ENCODE measurements around the gene PUS3. TPM values are rescaled to one million over a fixed set of nuclear protein-coding genes. Genes with fewer than 3 reads are reported as not detected.
"Not testable (repeated sequence)": the region's sequence is repeated elsewhere in the genome, so short reads cannot be mapped to it uniquely, and the experiment has no call there.

PUS3 gene
- polyA plus RNA-seq, 1 experiment: 13.2 TPM

GRCh38 chr11:125872138-125872491 is 30.9 kb downstream of the PUS3 start:
- H3K27ac ChIP-seq (ENCODE audit: low read depth, low read length): no peak overlapping the region
- TF ChIP-seq CTCF (IDR thresholded peaks at IDR 0.05; ENCODE audit: low read depth, low read length): no peak
- no peak for DNase-seq (ENCODE audit: low read depth, low spot score)
- peaks cover 4% of the 10 kb centered on the region for H3K27me3 ChIP-seq (ENCODE audit: control insufficient read depth, insufficient read depth, low read length)
- no peak overlapping the region for H3K4me3 ChIP-seq (ENCODE audit: low read depth, low read length)
- POLR2A ChIA-PET: no interaction called here
- CTCF ChIA-PET: no interaction called here
- no peaks in the 10 kb centered on the region for H3K9me3 ChIP-seq (ENCODE audit: control insufficient read depth, insufficient read depth, low read length)

GRCh38 chr11:125871391-125872137 is 31.4 kb downstream of the PUS3 start:
- CTCF ChIA-PET: interaction anchor here (0.7 kb wide), 1 partner anchor 407 kb away, joined by 3 read pairs; no protein-coding TSS in a partner anchor
- Histone ChIP-seq H3K27me3 (ENCODE audit: control insufficient read depth, insufficient read depth, low read length) (peaks cover 4% of the 10 kb centered on the region), H3K9me3 (ENCODE audit: control insufficient read depth, insufficient read depth, low read length) (no peaks in the 10 kb centered on the region), H3K27ac (ENCODE audit: low read depth, low read length) (no peak overlapping the region), H3K4me3 (ENCODE audit: low read depth, low read length) (no peak overlapping the region)
- peak; percentile 70 for TF ChIP-seq CTCF (IDR thresholded peaks at IDR 0.05; ENCODE audit: low read depth, low read length)
- POLR2A ChIA-PET: no interaction called here
- DNase-seq (ENCODE audit: low read depth, low spot score): no peak

- H3K27me3 ChIP-seq (ENCODE audit: control insufficient read depth, insufficient read depth, low read length): peaks cover 4% of the 10 kb centered on the region
- ChIA-PET POLR2A (no interaction called here), CTCF (no interaction called here)
- H3K4me3 ChIP-seq (ENCODE audit: low read depth, low read length): no peak overlapping the region
- TF ChIP-seq CTCF (IDR thresholded peaks at IDR 0.05; ENCODE audit: low read depth, low read length): no peak
- no peaks in the 10 kb centered on the region for H3K9me3 ChIP-seq (ENCODE audit: control insufficient read depth, insufficient read depth, low read length)
- H3K27ac ChIP-seq (ENCODE audit: low read depth, low read length): no peak overlapping the region
- no peak for DNase-seq (ENCODE audit: low read depth, low spot score)
Measured at GRCh38 chr11:125869521-125869920, 33.5 kb downstream of the PUS3 start.

GRCh38 chr11:125865354-125865753 is 37.7 kb downstream of the PUS3 start:
- POLR2A ChIA-PET; H3K27ac ChIP-seq (ENCODE audit: low read depth, low read length); H3K27me3 ChIP-seq (ENCODE audit: control insufficient read depth, insufficient read depth, low read length); H3K4me3 ChIP-seq (ENCODE audit: low read depth, low read length); DNase-seq (ENCODE audit: low read depth, low spot score); H3K9me3 ChIP-seq (ENCODE audit: control insufficient read depth, insufficient read depth, low read length): not testable (repeated sequence)
- CTCF ChIA-PET: interaction anchor here (0.7 kb wide), 1 partner anchor 155 kb away, joined by 3 read pairs; no protein-coding TSS in a partner anchor

GRCh38 chr11:125862786-125863185 is 40.2 kb downstream of the PUS3 start:
- H3K9me3 ChIP-seq (ENCODE audit: control insufficient read depth, insufficient read depth, low read length); POLR2A ChIA-PET; H3K27ac ChIP-seq (ENCODE audit: low read depth, low read length); CTCF ChIA-PET; DNase-seq (ENCODE audit: low read depth, low spot score); H3K27me3 ChIP-seq (ENCODE audit: control insufficient read depth, insufficient read depth, low read length); H3K4me3 ChIP-seq (ENCODE audit: low read depth, low read length): not testable (repeated sequence)

- H3K27me3 ChIP-seq (ENCODE audit: control insufficient read depth, insufficient read depth, low read length); H3K9me3 ChIP-seq (ENCODE audit: control insufficient read depth, insufficient read depth, low read length); DNase-seq (ENCODE audit: low read depth, low spot score); H3K4me3 ChIP-seq (ENCODE audit: low read depth, low read length); CTCF ChIA-PET; POLR2A ChIA-PET; H3K27ac ChIP-seq (ENCODE audit: low read depth, low read length): not testable (repeated sequence)
Measured at GRCh38 chr11:125857670-125858069, 45.3 kb downstream of the PUS3 start.

Data from AG04450 (cell line).